Stimulated activated CD4-positive, alpha-beta T cell treated with anti-CD3 and anti-CD28 coated beads, Interleukin-2, amount 100 ng/mL, for 48 hours (primary cell): ENCODE data around the gene CORIN.

Experiments
- DNase-seq, 2 donors: peaks; one replicate each; pipeline ENCODE4 v3.0.0-alpha.2; 2020

CORIN gene

DNA sequence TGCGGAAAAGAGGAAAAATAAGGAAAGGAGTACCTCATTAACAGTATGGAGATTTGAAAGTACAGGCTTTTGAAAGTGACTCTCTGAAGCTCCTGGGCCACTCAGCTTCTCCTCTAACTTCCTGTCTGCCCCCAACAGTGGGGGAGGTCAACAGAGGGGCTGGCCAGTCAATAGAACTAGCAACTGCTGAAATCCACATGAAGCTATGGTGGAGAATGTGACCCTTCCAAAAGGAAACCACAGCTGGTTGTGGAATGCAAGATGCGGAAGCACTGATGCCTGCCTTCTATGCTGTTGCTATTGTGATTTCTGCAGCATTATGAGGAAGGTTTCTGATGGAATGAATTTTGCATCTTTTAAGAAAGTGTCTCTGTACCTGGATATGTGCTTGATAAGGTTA is 2.4 kb downstream of the CORIN start:
- no peak for DNase-seq

DNA sequence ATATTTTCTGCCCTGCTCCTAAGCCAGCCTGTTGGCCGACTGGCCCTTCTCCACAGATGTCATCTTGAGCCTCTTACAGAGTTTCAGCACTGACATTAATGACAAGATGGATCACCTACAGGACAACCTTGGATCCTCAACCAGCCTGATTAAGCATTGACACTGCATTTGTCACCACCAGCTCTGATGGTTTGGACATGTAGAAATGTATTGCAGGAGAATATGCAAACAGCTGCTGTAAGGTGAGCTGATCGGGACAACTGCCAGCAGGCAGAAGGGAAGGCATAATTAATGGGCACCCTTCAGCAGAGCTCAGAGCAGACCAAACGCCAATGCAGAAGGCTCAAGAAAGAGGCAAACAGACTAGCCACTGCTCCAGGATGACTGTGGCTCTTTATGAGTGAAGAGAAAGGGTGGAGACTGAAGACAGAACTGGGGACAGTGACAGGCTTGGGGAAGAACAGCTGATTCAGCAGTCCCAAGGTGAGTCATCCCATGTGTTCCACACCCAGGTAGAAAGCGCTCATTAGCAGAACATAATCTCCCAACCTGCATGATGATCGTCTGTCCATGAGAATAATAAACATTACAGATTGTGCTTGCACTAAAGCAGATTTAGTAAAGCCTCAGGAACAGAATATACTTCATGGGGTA is 6.7 kb downstream of the CORIN start:
- no peak for DNase-seq

DNA sequence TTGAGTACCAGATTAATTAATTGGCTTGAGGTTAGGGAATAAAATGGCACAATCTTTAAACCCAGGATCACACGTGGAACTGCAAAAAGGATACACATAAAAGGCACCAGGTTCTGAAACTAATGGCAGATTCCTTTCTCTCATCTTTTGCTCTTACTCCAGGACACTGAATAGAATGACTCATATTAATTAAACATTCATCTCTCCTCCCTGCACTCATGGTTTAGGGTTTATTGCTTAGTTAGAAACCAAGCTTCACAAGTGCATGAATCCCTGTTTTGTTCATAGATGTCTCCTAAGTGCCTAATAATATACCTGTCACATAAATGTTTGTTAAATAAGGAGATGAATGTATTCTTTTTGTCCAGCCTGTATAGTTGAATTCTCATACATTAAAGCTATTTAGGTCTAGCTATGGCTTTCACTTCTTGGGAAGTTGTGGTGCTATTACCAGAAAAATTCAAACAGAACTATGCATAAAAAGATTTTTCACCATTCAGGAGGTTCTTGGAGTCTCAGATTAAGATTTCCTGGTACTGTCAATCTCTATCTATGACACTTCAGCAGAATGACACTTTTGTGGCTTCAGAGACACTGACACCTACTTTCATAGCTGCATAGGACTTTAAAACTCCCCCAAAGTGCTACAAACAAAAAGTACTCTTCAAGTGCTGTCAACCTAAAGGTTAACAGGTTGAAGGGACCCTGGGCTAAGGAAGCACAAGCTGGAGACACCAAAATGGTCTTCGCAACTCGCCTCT is 7.4 kb downstream of the CORIN start:
- DNase-seq = no peak

DNA sequence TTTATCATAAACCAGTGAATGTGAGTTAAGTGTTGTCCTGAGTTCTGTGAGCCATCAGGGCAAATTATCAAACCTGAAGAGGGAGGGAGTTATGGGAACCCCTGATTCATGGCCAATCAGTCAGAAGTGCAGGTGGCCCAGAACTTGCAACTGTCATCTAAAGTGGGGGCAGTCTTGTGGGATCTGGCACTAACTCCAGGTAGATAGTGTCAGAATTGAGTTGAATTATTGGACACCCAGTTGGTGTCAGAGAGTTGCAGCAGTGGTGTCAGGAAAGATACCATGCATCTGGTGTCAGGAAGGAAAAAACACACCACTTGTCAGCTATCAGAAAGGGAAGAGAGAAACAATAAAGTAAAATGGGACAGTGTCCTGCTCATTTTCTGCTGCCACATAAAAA is 8.4 kb downstream of the CORIN start:
- DNase-seq = no peak

DNA sequence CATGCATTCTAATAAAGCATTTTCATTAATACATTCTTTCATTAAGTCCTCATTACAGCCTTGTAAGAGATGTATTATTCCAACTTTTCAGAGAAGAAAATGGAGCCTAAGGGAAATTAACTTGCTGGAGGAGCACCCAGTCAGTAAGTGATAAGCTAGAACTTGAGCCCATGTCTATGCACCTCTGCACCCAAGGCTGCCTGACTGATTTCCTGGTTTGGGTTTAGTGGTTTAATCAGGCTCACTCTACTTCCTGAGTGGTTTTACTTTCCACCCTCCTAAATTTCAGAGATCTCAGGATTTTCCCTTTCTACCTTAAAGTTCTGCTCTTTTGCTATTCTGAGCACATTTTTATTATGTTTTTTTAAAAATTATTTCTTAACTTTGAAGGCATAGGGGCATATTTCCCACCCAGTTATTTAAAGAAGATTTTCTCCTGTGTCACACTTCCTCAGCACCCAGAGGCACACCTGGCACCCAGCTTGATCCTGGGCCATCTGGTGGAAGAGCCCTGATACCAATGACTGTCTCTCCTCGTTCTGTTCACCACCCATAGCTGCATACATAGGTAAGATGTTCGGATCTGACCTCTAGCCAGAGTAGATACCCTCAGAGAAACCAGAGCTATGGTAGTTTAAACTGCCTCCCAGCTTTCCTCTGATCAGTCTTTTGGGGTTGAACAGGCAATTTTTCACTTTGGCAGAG is 10.4 kb downstream of the CORIN start:
- DNase-seq = no peak

DNA sequence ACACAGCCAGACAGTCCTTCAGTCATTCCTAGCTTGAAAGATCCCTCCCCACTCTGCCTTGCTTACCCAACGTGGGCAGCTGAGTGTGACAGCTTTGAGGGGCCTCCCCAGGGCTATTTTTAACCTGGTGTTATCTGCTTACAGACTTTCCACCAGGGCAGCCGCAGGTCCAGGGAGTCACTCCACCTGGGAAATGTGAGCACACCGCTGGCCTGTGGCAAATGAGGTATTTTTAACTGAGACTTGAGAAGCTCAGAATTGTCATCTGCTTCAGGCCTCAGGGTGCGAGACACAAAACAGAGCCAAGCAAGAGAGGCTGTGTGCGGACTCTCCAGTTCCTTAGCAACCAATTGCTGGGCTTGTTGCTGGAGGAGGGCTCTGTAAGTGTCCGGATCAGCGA is 13.0 kb downstream of the CORIN start:
- DNase-seq = no peak

DNA sequence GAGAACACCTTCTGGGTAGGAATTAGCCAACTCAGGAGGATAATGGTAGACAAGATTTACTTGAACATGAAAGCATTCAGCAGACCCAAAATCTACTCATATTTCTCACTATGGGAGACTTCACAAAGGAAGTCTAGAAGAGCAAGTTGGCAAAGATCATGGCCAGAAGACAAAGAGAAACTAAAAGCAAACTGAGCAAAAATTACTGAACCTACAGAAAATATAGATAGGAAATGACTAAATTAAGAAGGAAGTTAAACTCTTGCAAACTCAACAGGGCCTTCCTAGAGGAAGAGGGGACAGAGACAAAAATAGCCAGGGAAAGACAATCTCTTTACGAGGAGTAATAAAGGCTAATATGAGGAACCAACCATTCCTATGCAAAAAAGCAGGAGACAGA is 18.7 kb downstream of the CORIN start:
- DNase-seq = no peak

DNA sequence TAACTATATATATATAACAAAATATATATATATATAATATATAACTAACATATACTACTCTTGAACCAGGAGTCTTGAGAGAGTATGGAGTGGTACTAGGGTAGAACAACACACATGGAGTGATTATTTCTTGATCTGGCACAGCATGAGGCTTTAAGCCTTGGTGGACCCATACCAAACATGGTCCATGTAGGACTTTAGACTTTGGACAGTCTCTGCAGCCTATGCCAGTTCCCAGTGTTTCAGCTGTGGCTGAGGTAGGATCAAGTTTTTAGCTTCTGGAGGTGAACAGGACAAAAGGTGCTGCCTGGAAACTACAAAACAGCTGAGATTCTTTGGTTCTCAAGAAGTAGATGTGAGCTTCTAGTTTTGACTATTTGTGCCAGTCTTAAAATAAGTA is 20.6 kb downstream of the CORIN start:
- DNase-seq = no peak

DNA sequence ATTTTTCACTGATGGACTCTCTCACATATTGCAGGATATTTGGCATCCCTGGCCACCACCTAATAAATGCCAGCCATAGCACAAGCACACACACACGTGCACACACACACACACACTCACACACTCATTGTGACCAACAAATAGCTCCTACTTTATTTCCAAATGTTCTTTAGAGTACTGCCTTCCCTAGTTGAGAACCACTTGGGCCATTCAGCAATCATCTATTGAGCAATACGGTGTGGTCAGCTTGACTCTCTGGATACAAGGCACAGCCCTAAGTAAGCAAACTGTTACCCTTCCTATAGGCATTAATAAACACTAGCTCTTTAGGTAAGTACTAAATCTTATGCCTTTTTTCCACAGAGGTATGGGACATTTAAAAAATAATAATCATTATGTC is 21.1 kb downstream of the CORIN start:
- DNase-seq = no peak

DNA sequence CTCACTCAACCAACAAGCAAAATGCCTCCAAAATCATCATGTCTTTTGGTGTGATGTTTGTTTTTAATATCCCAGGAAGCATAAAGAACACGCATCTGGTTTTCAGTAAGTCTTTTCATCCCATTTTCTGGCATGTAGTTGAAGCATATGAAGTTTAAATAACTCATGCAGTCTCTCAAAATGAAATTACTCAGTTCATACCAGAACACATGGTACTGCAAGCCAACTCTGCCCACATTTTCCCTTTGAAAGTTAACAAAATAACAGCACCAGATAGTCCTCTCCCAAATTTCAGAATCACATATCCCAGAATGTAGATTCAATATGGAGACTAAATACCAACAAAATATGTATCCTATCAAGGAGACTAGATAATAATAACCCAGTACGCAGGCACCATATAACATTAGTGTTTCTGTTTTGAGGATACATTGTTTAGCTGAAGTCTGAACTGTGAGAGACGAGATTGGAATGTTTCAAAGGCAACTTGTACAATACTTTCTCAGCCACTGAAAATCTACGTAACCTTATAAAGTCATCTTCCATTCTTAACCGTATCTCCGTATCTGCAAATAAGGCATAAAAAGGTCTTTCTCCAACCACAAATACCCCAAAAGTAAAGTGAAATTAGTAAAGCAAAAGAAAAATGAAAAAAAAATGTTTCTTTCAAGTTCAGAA is 23.1 kb downstream of the CORIN start:
- DNase-seq = no peak

DNA sequence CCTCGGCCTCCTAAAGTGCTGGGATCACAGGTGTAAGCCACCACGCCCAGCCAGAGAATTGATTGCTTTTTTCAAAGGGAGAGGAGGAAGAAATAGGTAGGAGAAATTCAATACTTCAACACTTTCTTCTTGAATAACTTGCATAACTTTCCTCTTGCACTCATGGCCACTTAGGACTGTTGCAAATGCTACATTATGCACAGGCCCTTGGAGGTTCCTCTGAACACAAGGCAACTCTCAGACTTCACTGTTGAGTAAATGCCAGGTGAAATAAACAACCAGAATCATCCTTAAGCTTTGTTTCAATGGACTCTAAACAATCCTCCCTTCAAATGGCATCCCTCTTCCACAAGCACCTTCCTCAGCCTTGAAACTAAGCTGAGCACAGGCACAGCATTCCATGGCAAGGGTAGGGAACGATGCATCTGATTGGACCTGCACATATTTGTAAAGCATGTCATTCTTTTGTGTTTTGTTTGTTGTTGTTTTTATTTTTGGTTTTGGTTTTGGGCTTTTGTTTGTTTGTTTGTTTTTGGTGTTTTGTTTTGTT is 28.1 kb downstream of the CORIN start:
- DNase-seq = no peak

DNA sequence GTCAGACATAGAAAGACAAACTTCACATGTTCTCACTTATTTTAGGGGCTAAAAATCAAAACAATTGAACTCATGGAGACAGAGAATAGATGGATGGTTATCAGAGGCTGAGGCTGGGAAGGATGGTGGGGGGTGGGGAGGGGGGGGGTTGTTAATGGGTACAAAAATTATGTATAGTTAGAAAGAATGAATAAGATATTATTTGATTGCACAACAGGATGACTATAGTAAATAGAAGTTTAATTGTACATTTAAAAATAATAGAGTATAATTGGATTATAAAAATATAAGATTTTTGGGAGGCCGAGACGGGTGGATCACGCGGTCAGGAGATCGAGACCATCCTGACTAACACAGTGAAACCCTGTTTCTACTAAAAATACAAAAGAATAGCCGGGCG is 33.3 kb downstream of the CORIN start:
- DNase-seq = no peak

DNA sequence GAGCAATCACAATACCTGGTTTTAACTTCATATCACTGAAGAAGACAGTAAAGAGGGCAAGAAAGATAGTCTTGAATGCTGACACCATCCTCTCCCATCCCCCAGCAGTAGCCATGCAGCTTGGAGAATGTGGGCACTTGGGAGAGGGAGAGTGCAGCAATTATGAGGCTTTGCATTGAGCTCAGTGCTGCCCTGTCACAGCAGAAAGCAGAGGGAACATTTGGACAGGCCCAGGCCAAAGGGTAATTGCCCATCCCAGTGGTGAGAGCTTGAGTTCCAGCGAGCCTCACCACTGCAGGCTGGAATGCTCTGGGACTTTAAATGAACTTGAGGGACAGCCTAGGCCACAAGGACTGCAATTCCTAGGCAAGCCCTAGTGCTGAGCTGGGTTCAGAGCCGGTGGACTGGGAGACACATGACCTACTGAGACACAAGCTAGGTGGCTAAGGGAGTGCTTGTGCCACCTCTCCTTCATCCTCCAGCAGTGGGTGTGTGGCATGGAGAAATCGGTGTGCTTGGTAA is 36.3 kb downstream of the CORIN start:
- no peak for DNase-seq

DNA sequence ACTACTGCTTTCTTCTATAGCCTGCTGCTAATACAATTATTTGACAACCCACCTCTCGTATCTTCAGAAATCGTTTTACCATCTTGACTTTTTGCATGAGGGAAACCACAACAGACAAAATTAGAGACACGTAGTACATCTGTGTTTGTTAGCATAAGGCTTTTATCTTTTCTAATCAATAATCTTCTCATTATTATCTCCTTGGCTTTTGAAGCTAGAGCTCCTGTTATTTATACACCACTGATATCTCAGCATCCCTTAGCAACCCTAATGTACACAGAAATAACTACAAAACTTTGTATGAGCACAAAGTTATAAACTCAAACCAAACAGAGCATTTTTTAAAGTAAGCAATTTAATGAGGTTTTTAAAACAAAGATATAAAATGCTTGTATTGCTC is 39.7 kb downstream of the CORIN start:
- DNase-seq = no peak

DNA sequence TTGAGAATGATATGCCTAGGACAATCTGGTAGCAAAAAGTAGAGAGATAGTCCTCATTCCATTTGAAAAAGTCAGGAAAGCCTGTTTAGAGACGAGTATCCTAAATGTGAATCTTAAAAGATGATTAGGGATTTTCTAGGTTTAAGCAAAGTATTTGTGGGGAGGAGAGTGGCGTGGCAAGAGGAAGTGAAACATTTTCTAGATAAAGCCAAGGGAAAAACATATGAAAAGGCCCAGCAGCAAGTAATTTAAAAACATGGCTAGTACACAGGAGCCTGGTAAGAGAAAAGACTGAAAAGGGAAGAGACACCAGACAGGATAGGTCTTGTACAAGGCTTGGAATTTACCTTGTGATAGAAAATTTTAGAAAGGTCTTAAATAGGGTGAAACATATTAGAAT is 45.9 kb downstream of the CORIN start:
- no peak for DNase-seq

DNA sequence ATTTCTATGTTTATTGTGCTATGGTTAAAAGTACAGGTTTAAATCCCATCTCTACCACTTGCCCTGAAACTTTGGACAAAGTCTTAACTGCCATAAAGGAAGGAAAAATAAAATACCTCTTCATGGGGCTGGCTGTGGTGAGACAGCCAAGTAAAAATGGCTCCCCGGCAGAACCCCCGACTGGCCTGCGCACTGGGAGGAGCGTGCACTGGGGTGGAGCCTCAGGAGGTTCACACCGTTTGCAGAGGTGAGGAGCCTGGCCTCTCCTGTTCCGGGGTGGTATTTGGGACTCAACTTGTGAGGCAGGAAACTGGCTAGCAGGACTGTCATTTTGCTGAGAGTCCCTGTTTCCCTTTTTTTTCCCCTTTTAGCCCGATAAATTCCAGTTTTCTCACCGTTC is 47.8 kb downstream of the CORIN start:
- no peak for DNase-seq

DNA sequence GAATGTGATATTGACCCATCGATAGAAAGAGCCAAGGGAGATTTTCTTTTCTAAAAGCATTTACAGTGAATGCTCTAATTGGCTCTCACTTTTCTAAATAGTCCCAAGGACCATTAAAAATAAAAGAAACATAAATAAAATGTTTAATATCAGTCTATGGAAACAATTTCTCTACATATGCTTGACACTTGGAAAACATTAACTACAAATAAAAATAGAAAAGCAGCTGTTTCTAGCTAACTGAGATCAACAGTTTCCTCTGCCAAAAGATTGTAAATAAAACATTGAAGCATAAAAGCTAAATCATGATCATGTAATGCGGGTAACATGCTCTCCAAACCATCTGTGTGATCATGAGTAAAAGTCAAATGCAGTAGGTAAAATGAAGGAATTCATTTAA is 49.7 kb downstream of the CORIN start:
- DNase-seq = no peak

DNA sequence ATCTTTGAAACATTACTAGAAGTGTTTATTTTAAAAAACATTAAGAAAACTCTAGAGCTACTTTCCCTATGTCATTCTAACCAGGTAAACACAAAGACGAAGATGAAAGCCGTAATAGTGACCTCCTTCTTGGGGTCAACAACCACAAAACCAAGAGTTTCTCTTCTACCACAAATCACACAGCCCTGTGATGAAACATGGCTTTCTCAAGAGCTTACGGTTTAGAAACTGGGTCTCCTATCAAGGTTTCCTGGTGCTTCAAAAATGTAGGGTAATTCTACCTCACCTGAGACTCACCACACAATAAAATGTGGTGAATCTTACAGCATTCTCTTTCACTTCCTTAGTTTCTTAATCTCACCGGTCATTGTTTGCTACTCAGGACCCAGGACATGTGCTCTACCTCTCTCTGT is 50.9 kb downstream of the CORIN start:
- DNase-seq = no peak

DNA sequence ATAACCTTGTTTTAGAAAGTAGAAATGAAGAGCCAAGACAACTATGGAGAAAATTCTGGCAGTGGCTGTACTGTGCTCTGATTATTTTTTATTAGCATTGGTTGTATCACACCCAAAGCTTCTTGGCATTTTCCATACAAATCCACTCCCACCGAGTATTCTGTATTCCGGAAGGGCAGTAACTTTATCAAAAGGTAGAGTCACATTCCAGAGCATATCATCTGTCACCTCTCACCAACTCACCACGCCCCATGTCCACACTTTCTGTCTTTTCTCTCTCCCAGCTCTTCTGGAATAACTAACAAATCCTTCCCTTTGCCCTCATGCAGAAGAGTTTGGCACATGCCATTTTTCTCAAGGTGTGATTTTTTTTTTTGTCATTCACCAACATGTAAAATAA is 52.7 kb downstream of the CORIN start:
- DNase-seq = no peak

DNA sequence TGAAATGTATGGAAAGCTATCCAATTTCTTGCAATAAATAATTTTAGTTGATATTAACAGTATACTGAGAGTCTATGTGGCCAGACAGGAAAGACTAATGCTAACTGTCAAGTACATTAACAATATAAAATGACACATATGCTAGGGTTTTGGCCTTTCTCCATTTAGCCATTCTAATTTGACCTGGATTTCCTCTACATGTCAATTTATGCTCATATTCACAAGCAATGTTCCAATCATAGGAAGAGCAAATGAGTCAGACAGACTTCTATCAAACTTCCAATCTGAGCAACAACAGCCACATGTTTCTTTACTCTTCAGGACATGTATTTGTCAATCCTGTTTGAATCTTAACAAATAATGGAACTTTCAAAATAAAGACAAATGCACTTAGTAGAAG is 53.6 kb downstream of the CORIN start:
- DNase-seq = no peak

DNA sequence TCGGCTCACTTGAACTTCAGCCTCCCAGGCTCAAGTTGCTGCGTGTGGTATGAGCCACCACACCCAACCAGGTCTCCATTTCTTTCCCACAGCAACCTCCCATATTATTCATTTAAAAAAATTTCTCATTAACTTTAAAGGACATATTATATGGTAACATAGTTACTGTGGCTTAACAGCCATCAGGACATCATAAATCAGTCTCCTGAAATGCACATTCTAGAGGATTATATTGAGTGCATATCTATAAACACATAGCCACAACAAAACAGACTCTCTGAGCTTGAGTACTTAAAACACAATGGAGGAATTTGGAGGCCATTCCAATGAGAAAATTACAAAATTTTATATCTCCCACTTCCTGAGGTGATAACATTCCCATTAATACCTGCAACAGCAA is 61.5 kb downstream of the CORIN start:
- no peak for DNase-seq

DNA sequence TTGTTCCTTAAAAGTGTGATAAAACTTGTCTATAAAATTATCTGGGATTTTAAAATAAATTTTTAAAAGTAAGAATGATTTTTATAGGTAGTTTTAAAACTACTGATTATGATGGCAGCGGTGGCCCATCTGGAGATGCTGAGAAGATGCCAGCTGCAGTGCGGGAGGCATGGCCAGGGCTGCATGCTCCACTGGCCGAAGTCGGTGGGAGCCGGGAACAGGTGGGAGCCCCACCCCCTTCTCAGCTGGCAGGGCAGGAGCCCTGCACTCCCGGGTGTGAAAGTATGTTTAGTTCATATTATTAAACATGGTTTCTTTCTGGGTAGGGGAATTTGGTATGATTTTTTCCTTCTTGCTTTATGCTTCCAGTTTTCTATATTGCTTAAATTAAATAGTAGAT is 63.8 kb downstream of the CORIN start:
- no peak for DNase-seq

DNA sequence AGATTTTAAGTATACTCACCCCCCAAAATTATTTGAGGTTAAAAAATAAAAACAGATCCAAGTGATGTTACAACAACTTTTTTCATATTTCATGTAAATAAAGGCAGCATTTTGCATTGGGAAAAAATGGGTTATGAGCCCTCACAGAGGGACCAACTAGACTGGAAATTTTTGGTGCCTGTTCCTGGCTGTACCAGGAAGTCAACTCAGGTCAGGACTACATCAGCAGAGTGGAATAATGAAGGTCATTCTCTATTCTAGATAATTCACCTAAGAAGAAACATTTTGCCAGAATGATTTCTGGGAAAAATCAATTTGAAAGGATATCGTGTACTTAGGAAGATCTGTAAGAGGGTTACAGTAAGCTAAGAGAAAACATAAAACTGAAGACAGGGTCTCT is 66.8 kb downstream of the CORIN start:
- no peak for DNase-seq
